ENCODE measurements around the gene CCL19.
"Not testable (repeated sequence)": the region's sequence is repeated elsewhere in the genome, so short reads cannot be mapped to it uniquely, and the experiment has no call there.

Gene CCL19

DNA sequence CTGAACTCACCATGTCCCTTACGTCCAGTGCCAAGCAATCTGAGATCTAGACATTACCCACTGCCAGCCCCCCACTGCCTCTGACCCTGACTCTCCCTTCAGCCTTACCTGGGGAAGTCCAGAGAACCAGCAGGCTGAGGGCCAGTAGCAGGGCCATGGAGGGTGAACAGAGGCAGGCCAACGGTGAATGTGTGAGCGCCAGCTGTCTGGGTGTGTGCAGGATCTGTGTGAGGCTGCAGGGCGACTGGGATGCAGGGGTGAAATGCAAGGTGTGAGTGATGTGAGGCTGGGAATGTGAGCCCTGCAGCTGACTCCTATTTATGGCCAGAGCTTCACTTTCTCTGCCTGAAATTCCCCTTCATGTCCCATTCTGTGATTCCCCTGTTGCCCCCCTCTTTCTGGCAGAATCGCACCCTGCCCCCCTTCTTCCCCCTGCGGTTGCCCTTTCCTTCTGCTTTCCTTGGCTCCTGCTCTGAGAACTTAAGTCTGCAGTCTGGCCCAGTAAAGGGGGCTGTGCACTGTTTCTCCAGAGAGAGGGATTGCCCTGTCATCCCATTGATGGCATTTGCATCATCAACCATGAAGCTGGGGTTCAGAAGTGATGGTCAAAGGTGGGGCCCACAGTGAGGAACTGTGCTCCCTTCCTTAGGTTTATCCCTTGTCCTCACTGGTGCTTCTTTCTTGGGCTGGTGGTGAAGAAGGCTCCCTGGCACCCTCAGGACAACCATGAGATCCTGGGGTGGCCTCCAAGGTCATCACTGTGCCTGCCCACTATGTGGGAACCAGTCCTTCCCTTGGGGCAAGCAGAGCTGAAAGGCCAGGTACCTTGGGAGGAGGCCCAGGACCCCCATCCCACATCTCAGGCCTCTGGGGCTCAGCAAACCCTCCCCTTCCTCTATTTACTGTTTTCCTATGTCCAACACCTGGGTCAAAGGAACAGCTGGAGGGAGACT is at the start of gene CCL19:
Gene CCL19, minus strand, starts transcription at position 294 of the 953 bp plus-strand sequence. Its CDS starts 137 bp downstream, at position 157.
- TF ChIP-seq, protein P1, sequence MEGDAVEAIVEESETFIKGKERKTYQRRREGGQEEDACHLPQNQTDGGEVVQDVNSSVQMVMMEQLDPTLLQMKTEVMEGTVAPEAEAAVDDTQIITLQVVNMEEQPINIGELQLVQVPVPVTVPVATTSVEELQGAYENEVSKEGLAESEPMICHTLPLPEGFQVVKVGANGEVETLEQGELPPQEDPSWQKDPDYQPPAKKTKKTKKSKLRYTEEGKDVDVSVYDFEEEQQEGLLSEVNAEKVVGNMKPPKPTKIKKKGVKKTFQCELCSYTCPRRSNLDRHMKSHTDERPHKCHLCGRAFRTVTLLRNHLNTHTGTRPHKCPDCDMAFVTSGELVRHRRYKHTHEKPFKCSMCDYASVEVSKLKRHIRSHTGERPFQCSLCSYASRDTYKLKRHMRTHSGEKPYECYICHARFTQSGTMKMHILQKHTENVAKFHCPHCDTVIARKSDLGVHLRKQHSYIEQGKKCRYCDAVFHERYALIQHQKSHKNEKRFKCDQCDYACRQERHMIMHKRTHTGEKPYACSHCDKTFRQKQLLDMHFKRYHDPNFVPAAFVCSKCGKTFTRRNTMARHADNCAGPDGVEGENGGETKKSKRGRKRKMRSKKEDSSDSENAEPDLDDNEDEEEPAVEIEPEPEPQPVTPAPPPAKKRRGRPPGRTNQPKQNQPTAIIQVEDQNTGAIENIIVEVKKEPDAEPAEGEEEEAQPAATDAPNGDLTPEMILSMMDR (conservative IDR thresholded peaks at IDR 0.05; ENCODE audit: low read depth, low read length) = no peak
- DNase-seq (ENCODE audit: low read depth) = no peak
- no peak within 1 kb of the TSS for H3K4me3 ChIP-seq (ENCODE audit: low read depth, low read length)

DNA sequence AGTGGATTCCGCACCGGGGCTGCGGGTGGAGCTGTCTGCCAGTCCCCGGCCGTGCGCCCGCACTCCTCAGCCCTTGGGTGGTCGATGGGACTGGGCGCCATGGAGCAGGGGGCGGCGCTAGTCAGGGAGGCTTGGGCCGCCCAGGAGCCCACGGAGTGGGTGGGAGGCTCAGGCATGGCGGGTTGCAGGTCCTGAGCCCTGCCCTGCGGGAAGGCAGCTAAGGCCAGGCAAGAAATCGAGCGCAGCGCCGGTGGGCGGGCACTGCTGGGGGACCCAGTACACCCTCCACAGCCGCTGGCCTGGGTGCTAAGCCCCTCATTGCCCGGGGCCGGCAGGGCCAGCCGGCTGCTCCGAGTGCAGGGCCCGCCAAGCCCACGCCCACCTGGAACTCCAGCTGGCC is 49.1 kb upstream of the CCL19 start:
- not testable (repeated sequence) for DNase-seq (ENCODE audit: low read depth); H3K4me3 ChIP-seq (ENCODE audit: low read depth, low read length)

DNA sequence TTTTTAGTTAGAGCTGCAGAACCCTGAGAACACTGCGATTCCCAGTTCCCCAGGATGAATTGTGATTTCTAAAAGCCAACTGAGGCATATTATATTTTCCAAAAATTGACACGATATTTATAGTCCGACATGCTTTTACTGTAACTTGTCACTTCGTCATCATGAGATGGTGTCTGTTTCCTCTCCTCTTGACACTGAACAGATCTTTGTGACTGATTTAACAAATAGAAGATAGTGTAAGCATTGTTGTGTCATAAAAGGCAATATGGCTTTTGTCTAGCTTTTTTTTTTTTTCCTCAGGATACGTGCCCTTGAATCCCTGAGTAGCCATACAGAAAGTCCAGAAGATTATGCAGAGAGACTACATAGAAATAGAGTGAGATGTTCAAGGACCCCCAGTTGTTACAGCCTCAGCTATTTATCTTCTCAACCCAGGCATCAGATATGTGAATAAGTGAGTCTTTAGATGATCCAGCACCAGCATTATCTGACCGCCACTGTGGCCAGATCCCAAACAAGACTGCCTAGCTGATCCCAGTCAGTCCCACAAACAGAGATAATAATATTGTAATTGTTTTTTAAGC is 46.7 kb upstream of the CCL19 start:
- no peak for DNase-seq (ENCODE audit: low read depth)
- no peak overlapping the region for H3K4me3 ChIP-seq (ENCODE audit: low read depth, low read length)
- TF ChIP-seq, protein P1 (conservative IDR thresholded peaks at IDR 0.05; ENCODE audit: low read depth, low read length) = no peak

DNA sequence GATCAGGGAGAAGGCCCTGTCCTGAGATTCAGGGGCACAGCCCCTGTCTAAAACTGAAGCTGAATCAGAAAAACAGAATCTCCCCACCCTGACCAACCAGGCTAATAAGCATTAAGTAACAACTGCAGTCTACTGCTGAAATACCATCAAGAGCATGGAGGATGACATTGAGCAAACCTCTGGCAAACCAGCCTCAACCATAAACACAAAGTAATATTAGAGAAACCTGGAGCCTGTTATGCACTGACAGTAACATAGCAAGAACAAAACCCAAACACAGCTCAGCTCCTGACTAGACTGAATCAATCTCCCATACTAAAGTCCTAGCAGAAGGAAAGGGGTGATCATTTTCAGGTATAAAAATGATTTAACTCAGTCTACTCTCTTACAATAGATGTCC is 43.6 kb upstream of the CCL19 start:
- TF ChIP-seq, protein P1 (conservative IDR thresholded peaks at IDR 0.05; ENCODE audit: low read depth, low read length) = no peak
- H3K4me3 ChIP-seq (ENCODE audit: low read depth, low read length) = no peak overlapping the region
- DNase-seq (ENCODE audit: low read depth) = no peak

DNA sequence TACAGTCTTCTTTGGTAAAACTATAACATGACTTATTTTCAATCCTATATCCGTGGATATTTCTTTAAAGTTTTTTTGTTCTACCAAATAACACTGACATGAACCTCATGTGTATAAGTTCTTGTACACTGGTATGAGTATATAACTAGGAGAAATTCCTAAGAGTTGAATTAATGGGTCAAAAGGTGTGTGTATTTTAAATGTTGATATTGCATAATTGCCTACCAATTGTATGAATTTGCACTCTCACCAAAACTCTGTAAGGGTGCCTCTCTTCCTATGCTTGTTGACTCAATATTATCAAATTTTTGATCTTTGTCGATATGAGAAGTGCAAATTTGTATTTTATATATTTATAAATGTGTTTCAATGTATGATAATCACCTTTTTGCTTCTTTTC is 41.8 kb upstream of the CCL19 start:
- TF ChIP-seq, protein P1 (conservative IDR thresholded peaks at IDR 0.05; ENCODE audit: low read depth, low read length) = no peak
- H3K4me3 ChIP-seq (ENCODE audit: low read depth, low read length) = no peak overlapping the region
- no peak for DNase-seq (ENCODE audit: low read depth)

DNA sequence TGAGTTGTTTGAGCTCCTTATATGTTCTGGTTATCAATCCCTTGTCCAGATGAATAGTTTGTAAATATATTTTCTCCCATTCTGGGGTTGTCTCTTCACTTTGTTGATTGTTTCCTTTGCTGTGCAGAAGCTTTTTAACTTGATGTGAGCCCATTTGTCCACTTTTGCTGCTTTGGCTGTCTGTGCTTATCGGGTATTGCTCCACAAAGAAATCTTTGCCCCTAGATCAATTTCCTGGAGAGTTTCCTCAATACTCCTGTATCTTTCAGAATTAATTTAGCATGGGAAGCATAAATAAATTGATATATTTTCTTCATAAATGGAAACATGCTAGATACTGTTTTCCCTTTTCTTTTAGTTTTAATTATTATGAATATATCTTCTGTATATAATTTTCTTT is 41.4 kb upstream of the CCL19 start:
- no peak for DNase-seq (ENCODE audit: low read depth)
- TF ChIP-seq, protein P1 (conservative IDR thresholded peaks at IDR 0.05; ENCODE audit: low read depth, low read length) = no peak
- H3K4me3 ChIP-seq (ENCODE audit: low read depth, low read length) = no peak overlapping the region

DNA sequence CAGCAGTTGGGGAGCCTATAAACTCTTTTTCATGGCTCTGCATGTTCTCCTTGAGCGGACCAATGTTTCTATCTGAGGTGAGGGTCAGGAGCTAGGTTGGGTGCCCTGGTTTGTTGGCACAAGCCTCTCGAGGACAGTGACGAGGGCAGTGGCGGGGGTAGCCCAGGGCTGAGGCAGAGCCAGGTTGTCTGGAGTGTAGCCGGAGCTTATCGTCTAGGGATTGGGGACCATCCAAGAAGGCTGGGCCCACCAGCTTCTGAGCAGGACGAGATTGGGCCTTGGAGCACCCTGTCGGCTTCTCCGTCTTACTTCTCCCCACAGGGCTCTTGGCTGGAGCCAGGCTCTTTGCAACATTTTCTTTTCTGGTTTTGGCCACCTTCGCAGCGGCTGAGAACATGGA is 32.1 kb upstream of the CCL19 start:
- DNase-seq (ENCODE audit: low read depth) = no peak
- TF ChIP-seq, protein P1 (conservative IDR thresholded peaks at IDR 0.05; ENCODE audit: low read depth, low read length) = no peak
- no peak overlapping the region for H3K4me3 ChIP-seq (ENCODE audit: low read depth, low read length)

DNA sequence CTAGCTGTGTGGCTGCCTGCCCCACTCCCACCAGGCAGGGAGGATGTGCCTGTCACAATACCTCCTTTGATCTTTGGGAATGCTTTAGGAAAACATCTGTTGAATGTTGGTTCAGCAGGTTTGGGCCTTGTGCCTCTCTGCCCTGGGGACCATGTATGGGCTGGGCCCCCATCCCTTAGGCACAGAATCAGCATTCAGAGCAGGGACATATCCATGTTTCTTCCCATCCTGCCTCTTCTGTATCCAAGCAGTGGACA is 28.6 kb upstream of the CCL19 start:
- not testable (repeated sequence) for H3K4me3 ChIP-seq (ENCODE audit: low read depth, low read length); DNase-seq (ENCODE audit: low read depth)

All from choroid plexus epithelial cell (primary cell).